Tibial nerve (tissue), 3 donors: ENCODE results near the gene NBEAL2.

Source experiments
- CTCF ChIP-seq, 5 experiments: fragments of 200-600 bp in 3 of 5; fragments of 450-650 bp in 2 of 5; sonication (generic) in 3 of 5; IDR thresholded peaks; one replicate each; pipeline ENCODE4 v1.5.1; 2016 to 2019; ENCODE audit warnings: antibody characterized with exemption in 5 of 5, mild to moderate bottlenecking in 3 of 5, moderate library complexity in 2 of 5
- POLR2A ChIP-seq, 2 donors: fragments of 450-650 bp; IDR thresholded peaks; one replicate each; pipeline ENCODE4 v1.6.1; 2017; ENCODE audit warnings: antibody characterized with exemption in 2 of 2, mild to moderate bottlenecking in 2 of 2, moderate library complexity in 2 of 2

GRCh38 chr3:47036145-47036544, 56.7 kb downstream of the NBEAL2 start:
- TF ChIP-seq CTCF (IDR thresholded peaks at IDR 0.05): no peak
- TF ChIP-seq POLR2A (IDR thresholded peaks at IDR 0.05): no peak
